HG02884 (cell line): ENCODE measurements around the gene RXYLT1.
"Not testable (repeated sequence)": the region's sequence is repeated elsewhere in the genome, so short reads cannot be mapped to it uniquely, and the experiment has no call there.

ENCODE experiments used
- ATAC-seq: cut with Tn5 transposase; IDR thresholded peaks from one replicate; pipeline ENCODE4 v1.9.1; 2021; ENCODE audit warnings: mild to moderate bottlenecking, moderate library complexity; ENCODE audit not compliant: unreplicated experiment

RXYLT1 gene

GRCh38 chr12:63779498-63780481 is at the start of gene RXYLT1:
Gene RXYLT1, plus strand, starts transcription at chr12:63779909. Its CDS starts 52 bp downstream, at chr12:63779961.
- peak; percentile 91 for ATAC-seq

- ATAC-seq = not testable (repeated sequence)
Measured at GRCh38 chr12:63732779-63733178, 46.9 kb upstream of the RXYLT1 start.

- not testable (repeated sequence) for ATAC-seq
Measured at GRCh38 chr12:63733585-63733984, 46.1 kb upstream of the RXYLT1 start.

GRCh38 chr12:63740551-63740950 is 39.2 kb upstream of the RXYLT1 start:
- not testable (repeated sequence) for ATAC-seq

- not testable (repeated sequence) for ATAC-seq
Measured at GRCh38 chr12:63741431-63741830, 38.3 kb upstream of the RXYLT1 start.

GRCh38 chr12:63744110-63744509 is 35.6 kb upstream of the RXYLT1 start:
- ATAC-seq = not testable (repeated sequence)

- not testable (repeated sequence) for ATAC-seq
Measured at GRCh38 chr12:63746470-63746869, 33.2 kb upstream of the RXYLT1 start.

- ATAC-seq = not testable (repeated sequence)
Measured at GRCh38 chr12:63747136-63747535, 32.6 kb upstream of the RXYLT1 start.

GRCh38 chr12:63747553-63747952 is 32.2 kb upstream of the RXYLT1 start:
- no peak for ATAC-seq

GRCh38 chr12:63752283-63752682 is 27.4 kb upstream of the RXYLT1 start:
- ATAC-seq = no peak

- no peak for ATAC-seq
Measured at GRCh38 chr12:63752841-63753240, 26.9 kb upstream of the RXYLT1 start.

GRCh38 chr12:63753743-63754142 is 26.0 kb upstream of the RXYLT1 start:
- no peak for ATAC-seq

GRCh38 chr12:63764481-63764880 is 15.2 kb upstream of the RXYLT1 start:
- no peak for ATAC-seq

- no peak for ATAC-seq
Measured at GRCh38 chr12:63766498-63766897, 13.2 kb upstream of the RXYLT1 start.

- no peak for ATAC-seq
Measured at GRCh38 chr12:63770375-63770774, 9.3 kb upstream of the RXYLT1 start.

GRCh38 chr12:63777340-63777739 is 2.4 kb upstream of the RXYLT1 start:
- no peak for ATAC-seq

GRCh38 chr12:63782466-63782865 is 2.8 kb downstream of the RXYLT1 start:
- ATAC-seq = no peak

GRCh38 chr12:63787306-63787705 is 7.6 kb downstream of the RXYLT1 start:
- no peak for ATAC-seq

- ATAC-seq = no peak
Measured at GRCh38 chr12:63790608-63790945, 10.9 kb downstream of the RXYLT1 start.

- no peak for ATAC-seq
Measured at GRCh38 chr12:63792338-63792737, 12.6 kb downstream of the RXYLT1 start.

GRCh38 chr12:63795032-63795687 is 15.5 kb downstream of the RXYLT1 start:
- no peak for ATAC-seq

- no peak for ATAC-seq
Measured at GRCh38 chr12:63795944-63796343, 16.2 kb downstream of the RXYLT1 start.
